HG03108 (cell line): ENCODE data around the gene EFNA4.

Source experiments
- ATAC-seq: cut with Tn5 transposase; IDR thresholded peaks from one replicate; pipeline ENCODE4 v1.9.1; 2021; ENCODE audit warnings: moderate library complexity; ENCODE audit not compliant: unreplicated experiment

Gene EFNA4

GRCh38 chr1:155063550-155064110 is at the start of gene EFNA4:
Gene EFNA4 (plus strand): TSS chr1:155063740. CDS start chr1:155063824, 84 bp downstream.
- ATAC-seq: peak; percentile 66

- ATAC-seq: no peak
These were observed 48.6 kb upstream of the EFNA4 start for GRCh38 chr1:155014709-155015508.

GRCh38 chr1:155015527-155016230 is 47.9 kb upstream of the EFNA4 start:
- ATAC-seq: no peak

GRCh38 chr1:155016231-155016831 is 47.2 kb upstream of the EFNA4 start:
- ATAC-seq: no peak

- ATAC-seq: peak; percentile 69
These were observed 46.2 kb upstream of the EFNA4 start for GRCh38 chr1:155017041-155017945.

GRCh38 chr1:155017946-155018316 is 45.6 kb upstream of the EFNA4 start:
- ATAC-seq: no peak

- no peak for ATAC-seq
These were observed 44.8 kb upstream of the EFNA4 start for GRCh38 chr1:155018617-155019348.

- ATAC-seq: no peak
These were observed 43.9 kb upstream of the EFNA4 start for GRCh38 chr1:155019377-155020245.

GRCh38 chr1:155022136-155022926 is 41.2 kb upstream of the EFNA4 start:
- ATAC-seq: no peak

GRCh38 chr1:155022927-155023236 is 40.7 kb upstream of the EFNA4 start:
- ATAC-seq: no peak

- ATAC-seq: no peak
These were observed 39.9 kb upstream of the EFNA4 start for GRCh38 chr1:155023627-155024026.

GRCh38 chr1:155024315-155024714 is 39.2 kb upstream of the EFNA4 start:
- no peak for ATAC-seq

- no peak for ATAC-seq
These were observed 37.4 kb upstream of the EFNA4 start for GRCh38 chr1:155026154-155026553.

- no peak for ATAC-seq
These were observed 37.0 kb upstream of the EFNA4 start for GRCh38 chr1:155026588-155026987.

GRCh38 chr1:155029513-155030242 is 33.9 kb upstream of the EFNA4 start:
- no peak for ATAC-seq

- ATAC-seq: no peak
These were observed 33.2 kb upstream of the EFNA4 start for GRCh38 chr1:155030243-155030795.

GRCh38 chr1:155030899-155031298 is 32.6 kb upstream of the EFNA4 start:
- ATAC-seq: no peak
